ENCODE measurements around the gene ATF1. TPM values are rescaled to one million over a fixed set of nuclear protein-coding genes. Genes with fewer than 3 reads are reported as not detected.
"Not testable (repeated sequence)": the region's sequence is repeated elsewhere in the genome, so short reads cannot be mapped to it uniquely, and the experiment has no call there.

Gene ATF1
- total RNA-seq, 1 donor from 2014 or later: 20.9 TPM

GRCh38 chr12:50842637-50843493 lies 79.0 kb downstream of the ATF1 start, which contains the start of gene TMPRSS12:
TSS of gene TMPRSS12 (plus strand) at chr12:50842926. CDS start at chr12:50842965, 39 bp downstream.
- H3K27ac ChIP-seq (ENCODE audit: low read depth, low read length): no peak within 1 kb of the TSS
- peaks cover 0 to 8% (median 0%) of the 10 kb centered on the region in 3 donors for H3K9me3 ChIP-seq (ENCODE audit: control insufficient read depth in 3 of 3, low read length in 3 of 3)
- H3K9ac ChIP-seq (ENCODE audit: low read depth in 1 of 3, low read length in 3 of 3): no peak within 1 kb of the TSS
- H3K36me3 ChIP-seq (ENCODE audit: control insufficient read depth in 3 of 3, insufficient read depth in 3 of 3, low read length in 3 of 3): no peaks in the 10 kb centered on the region
- H3K4me1 ChIP-seq (ENCODE audit: control insufficient read depth in 3 of 3, insufficient read depth in 3 of 3, low read length in 3 of 3): peaks cover 0 to 8% (median 0%) of the 10 kb centered on the region in 3 donors
- peak within 1 kb of the TSS in 2 of 3 donors; percentile 17 to 45 for H3K4me3 ChIP-seq (ENCODE audit: low read length in 3 of 3)
- H3K27me3 ChIP-seq (ENCODE audit: control insufficient read depth in 3 of 3, insufficient read depth in 3 of 3, low read length in 3 of 3): no peaks in the 10 kb centered on the region

DNA sequence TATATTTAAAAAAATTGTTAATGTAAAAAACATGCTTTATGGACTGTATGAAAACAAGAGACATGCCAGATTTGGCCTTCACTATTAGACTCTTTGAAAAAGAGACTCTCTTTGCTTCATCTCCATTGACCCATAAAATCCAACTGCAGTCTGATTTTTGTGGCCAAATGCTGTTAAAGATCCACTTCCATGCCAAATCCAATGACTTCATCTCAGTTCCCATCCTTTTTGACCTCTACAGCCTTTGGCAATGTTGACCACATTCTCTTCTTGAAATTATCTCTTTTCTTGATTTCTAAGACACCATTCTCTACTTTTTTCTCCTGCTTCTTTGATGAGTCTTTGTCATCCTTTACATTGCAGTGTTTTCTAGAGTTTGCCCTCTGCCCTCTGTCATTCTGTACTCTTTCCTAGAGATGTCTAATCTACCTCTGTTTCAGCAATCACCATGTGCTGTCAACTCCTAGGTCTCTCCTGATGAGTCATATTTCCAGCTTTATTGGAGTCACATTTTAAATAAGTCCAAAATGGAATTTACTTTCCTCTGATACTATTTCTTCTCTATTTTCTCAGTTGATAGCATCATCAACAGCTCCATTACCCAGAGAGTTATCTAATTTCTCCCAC lies 81.2 kb downstream of the ATF1 start:
- H3K27ac ChIP-seq (ENCODE audit: low read depth, low read length): no peak overlapping the region
- H3K36me3 ChIP-seq (ENCODE audit: control insufficient read depth in 3 of 3, insufficient read depth in 3 of 3, low read length in 3 of 3): no peaks in the 10 kb centered on the region
- no peak overlapping the region for H3K9ac ChIP-seq (ENCODE audit: low read depth in 1 of 3, low read length in 3 of 3)
- no peak overlapping the region for H3K4me3 ChIP-seq (ENCODE audit: low read length in 3 of 3)
- H3K9me3 ChIP-seq (ENCODE audit: control insufficient read depth in 3 of 3, low read length in 3 of 3): peaks cover 0 to 8% (median 0%) of the 10 kb centered on the region in 3 donors
- no peaks in the 10 kb centered on the region for H3K27me3 ChIP-seq (ENCODE audit: control insufficient read depth in 3 of 3, insufficient read depth in 3 of 3, low read length in 3 of 3)
- H3K4me1 ChIP-seq (ENCODE audit: control insufficient read depth in 3 of 3, insufficient read depth in 3 of 3, low read length in 3 of 3): peaks cover 8 to 19% (median 10%) of the 10 kb centered on the region in 3 donors

GRCh38 chr12:50848963-50849362 lies 85.1 kb downstream of the ATF1 start:
- Histone ChIP-seq H3K4me1 (ENCODE audit: control insufficient read depth in 3 of 3, insufficient read depth in 3 of 3, low read length in 3 of 3) (peaks cover 10 to 18% (median 11%) of the 10 kb centered on the region in 3 donors), H3K27ac (ENCODE audit: low read depth, low read length) (peak overlapping the region; percentile 22), H3K9ac (ENCODE audit: low read depth in 1 of 3, low read length in 3 of 3) (peak overlapping the region in 2 of 3 donors; percentile 25 to 40), H3K4me3 (ENCODE audit: low read length in 3 of 3) (peak overlapping the region in 2 of 3 donors; percentile 8 to 35), H3K36me3 (ENCODE audit: control insufficient read depth in 3 of 3, insufficient read depth in 3 of 3, low read length in 3 of 3) (no peaks in the 10 kb centered on the region), H3K27me3 (ENCODE audit: control insufficient read depth in 3 of 3, insufficient read depth in 3 of 3, low read length in 3 of 3) (no peaks in the 10 kb centered on the region), H3K9me3 (ENCODE audit: control insufficient read depth in 3 of 3, low read length in 3 of 3) (no peaks in the 10 kb centered on the region)

DNA sequence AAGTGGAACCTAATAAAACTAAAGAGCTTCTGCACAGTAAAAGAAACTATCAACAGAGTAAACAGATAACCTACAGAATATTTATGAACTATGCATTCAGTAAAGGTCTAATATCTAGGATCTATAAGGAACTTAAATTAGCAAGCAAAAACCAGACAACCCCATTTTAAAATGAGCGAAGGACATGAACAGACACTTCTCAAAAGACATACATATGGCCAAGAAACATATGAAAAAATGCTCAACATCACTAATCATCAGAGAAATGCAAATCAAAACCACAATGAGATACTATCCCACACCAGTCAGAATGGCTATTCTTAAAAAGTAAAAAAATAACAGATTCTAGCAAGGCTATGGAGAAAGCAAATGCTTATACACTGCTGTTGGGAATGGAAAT lies 91.3 kb downstream of the ATF1 start:
- H3K9me3 ChIP-seq (ENCODE audit: control insufficient read depth in 3 of 3, low read length in 3 of 3); H3K27ac ChIP-seq (ENCODE audit: low read depth, low read length); H3K36me3 ChIP-seq (ENCODE audit: control insufficient read depth in 3 of 3, insufficient read depth in 3 of 3, low read length in 3 of 3); H3K27me3 ChIP-seq (ENCODE audit: control insufficient read depth in 3 of 3, insufficient read depth in 3 of 3, low read length in 3 of 3); H3K4me3 ChIP-seq (ENCODE audit: low read length in 3 of 3); H3K9ac ChIP-seq (ENCODE audit: low read depth in 1 of 3, low read length in 3 of 3); H3K4me1 ChIP-seq (ENCODE audit: control insufficient read depth in 3 of 3, insufficient read depth in 3 of 3, low read length in 3 of 3): not testable (repeated sequence)

DNA sequence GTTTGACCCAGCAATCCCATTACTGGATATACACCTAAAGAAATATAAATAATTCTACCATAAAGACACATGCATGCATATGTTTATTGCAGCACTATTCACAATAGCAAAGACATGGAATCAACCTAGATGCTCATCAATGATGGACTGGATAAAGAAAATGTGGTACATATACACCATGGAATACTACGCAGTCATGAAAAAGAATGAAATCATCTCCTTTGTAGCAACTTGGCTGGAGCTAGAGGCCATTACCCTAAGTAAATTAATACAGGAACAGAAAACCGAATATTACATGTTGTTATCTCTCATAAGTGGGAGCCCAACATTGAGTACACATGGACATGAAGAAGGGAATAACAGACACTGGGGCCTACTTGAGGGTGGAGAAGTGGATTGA lies 91.8 kb downstream of the ATF1 start:
- not testable (repeated sequence) for H3K36me3 ChIP-seq (ENCODE audit: control insufficient read depth in 3 of 3, insufficient read depth in 3 of 3, low read length in 3 of 3)

GRCh38 chr12:50859621-50860310 lies 95.9 kb downstream of the ATF1 start:
- Histone ChIP-seq H3K9me3 (ENCODE audit: control insufficient read depth in 3 of 3, low read length in 3 of 3) (no peaks in the 10 kb centered on the region), H3K27me3 (ENCODE audit: control insufficient read depth in 3 of 3, insufficient read depth in 3 of 3, low read length in 3 of 3) (no peaks in the 10 kb centered on the region), H3K36me3 (ENCODE audit: control insufficient read depth in 3 of 3, insufficient read depth in 3 of 3, low read length in 3 of 3) (no peaks in the 10 kb centered on the region), H3K9ac (ENCODE audit: low read depth in 1 of 3, low read length in 3 of 3) (no peak overlapping the region), H3K4me3 (ENCODE audit: low read length in 3 of 3) (no peak overlapping the region), H3K27ac (ENCODE audit: low read depth, low read length) (no peak overlapping the region), H3K4me1 (ENCODE audit: control insufficient read depth in 3 of 3, insufficient read depth in 3 of 3, low read length in 3 of 3) (no peaks in the 10 kb centered on the region)

More for the DNA sequence above, 91.8 kb downstream of the ATF1 start:
- not testable (repeated sequence) for H3K4me3 ChIP-seq (ENCODE audit: low read length in 3 of 3); H3K4me1 ChIP-seq (ENCODE audit: control insufficient read depth in 3 of 3, insufficient read depth in 3 of 3, low read length in 3 of 3); H3K9me3 ChIP-seq (ENCODE audit: control insufficient read depth in 3 of 3, low read length in 3 of 3); H3K27ac ChIP-seq (ENCODE audit: low read depth, low read length); H3K9ac ChIP-seq (ENCODE audit: low read depth in 1 of 3, low read length in 3 of 3); H3K27me3 ChIP-seq (ENCODE audit: control insufficient read depth in 3 of 3, insufficient read depth in 3 of 3, low read length in 3 of 3)

- no peak overlapping the region for H3K27ac ChIP-seq (ENCODE audit: low read depth, low read length)
- no peak overlapping the region for H3K9ac ChIP-seq (ENCODE audit: low read depth in 1 of 3, low read length in 3 of 3)
- H3K4me1 ChIP-seq (ENCODE audit: control insufficient read depth in 3 of 3, insufficient read depth in 3 of 3, low read length in 3 of 3): no peaks in the 10 kb centered on the region
- no peaks in the 10 kb centered on the region for H3K27me3 ChIP-seq (ENCODE audit: control insufficient read depth in 3 of 3, insufficient read depth in 3 of 3, low read length in 3 of 3)
- H3K4me3 ChIP-seq (ENCODE audit: low read length in 3 of 3): no peak overlapping the region
- H3K36me3 ChIP-seq (ENCODE audit: control insufficient read depth in 3 of 3, insufficient read depth in 3 of 3, low read length in 3 of 3): no peaks in the 10 kb centered on the region
- no peaks in the 10 kb centered on the region for H3K9me3 ChIP-seq (ENCODE audit: control insufficient read depth in 3 of 3, low read length in 3 of 3)
Observed at GRCh38 chr12:50862316-50862715, 98.4 kb downstream of the ATF1 start.

DNA sequence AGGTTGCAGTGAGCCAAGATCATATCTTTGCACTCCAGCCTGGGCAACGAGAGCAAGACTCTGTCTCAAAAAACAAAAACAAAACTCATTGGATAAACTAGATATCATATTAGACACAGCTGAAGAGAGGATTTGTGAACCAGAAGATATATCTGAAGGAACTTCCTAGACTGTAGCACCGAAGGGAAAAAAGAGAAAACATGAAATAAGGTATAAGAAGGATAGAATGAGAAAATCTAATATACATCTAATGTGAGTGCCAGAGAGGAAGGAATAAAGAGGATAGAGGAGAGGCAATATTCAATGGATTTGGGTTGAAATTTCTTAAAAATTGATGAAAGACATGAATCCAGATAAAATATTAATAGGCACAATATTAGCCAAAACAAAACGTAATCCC lies 101.4 kb downstream of the ATF1 start:
- Histone ChIP-seq H3K9ac (ENCODE audit: low read depth in 1 of 3, low read length in 3 of 3) (no peak overlapping the region), H3K27me3 (ENCODE audit: control insufficient read depth in 3 of 3, insufficient read depth in 3 of 3, low read length in 3 of 3) (no peaks in the 10 kb centered on the region), H3K4me1 (ENCODE audit: control insufficient read depth in 3 of 3, insufficient read depth in 3 of 3, low read length in 3 of 3) (no peaks in the 10 kb centered on the region), H3K36me3 (ENCODE audit: control insufficient read depth in 3 of 3, insufficient read depth in 3 of 3, low read length in 3 of 3) (no peaks in the 10 kb centered on the region), H3K27ac (ENCODE audit: low read depth, low read length) (no peak overlapping the region), H3K9me3 (ENCODE audit: control insufficient read depth in 3 of 3, low read length in 3 of 3) (no peaks in the 10 kb centered on the region), H3K4me3 (ENCODE audit: low read length in 3 of 3) (no peak overlapping the region)

DNA sequence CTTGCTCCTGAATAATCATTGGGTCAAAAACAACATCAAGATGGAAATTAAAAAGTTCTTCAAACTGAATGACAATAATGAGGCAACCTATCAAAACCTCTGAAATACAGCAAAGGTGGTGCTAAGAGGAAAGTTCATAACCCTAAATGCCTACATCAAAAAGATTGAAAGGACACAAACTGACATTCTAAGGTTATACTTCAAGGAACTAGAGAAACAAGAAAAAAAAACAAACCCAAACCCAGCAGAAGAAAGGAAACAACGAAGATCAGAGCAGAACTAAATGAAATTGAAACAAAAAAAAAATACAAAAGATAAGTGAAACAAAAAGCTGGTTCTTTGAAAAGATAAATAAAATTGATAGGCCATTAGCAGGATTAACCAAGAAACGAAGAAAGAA lies 105.0 kb downstream of the ATF1 start:
- H3K9me3 ChIP-seq (ENCODE audit: control insufficient read depth in 3 of 3, low read length in 3 of 3); H3K36me3 ChIP-seq (ENCODE audit: control insufficient read depth in 3 of 3, insufficient read depth in 3 of 3, low read length in 3 of 3); H3K27ac ChIP-seq (ENCODE audit: low read depth, low read length); H3K4me1 ChIP-seq (ENCODE audit: control insufficient read depth in 3 of 3, insufficient read depth in 3 of 3, low read length in 3 of 3); H3K27me3 ChIP-seq (ENCODE audit: control insufficient read depth in 3 of 3, insufficient read depth in 3 of 3, low read length in 3 of 3); H3K9ac ChIP-seq (ENCODE audit: low read depth in 1 of 3, low read length in 3 of 3); H3K4me3 ChIP-seq (ENCODE audit: low read length in 3 of 3): not testable (repeated sequence)

Measured in skeletal muscle tissue (tissue), 4 donors.